GM12878 (cell line): ENCODE data around the gene GALNTL6. TPM values are rescaled to one million over a fixed set of nuclear protein-coding genes. Genes with fewer than 3 reads are reported as not detected.

Source experiments
- ATAC-seq: fragments of 200-7000 bp; cut with Tn5 transposase; 3 replicates; pipeline ENCODE4 v1.9.1; 2020; ENCODE audit warnings: mild to moderate bottlenecking, moderate library complexity
- BruUV-seq: library from RNA; stranded (reverse); fragments of 400-500 nt; replicated peaks from 2 replicates; lab custom pipeline; 2021; lab: Mats Ljungman, UMichigan
- CTCF ChIA-PET: fragments of 300-600 bp; sonication (Branson Sonifier 250); formaldehyde crosslinking; extraction: SDS; loops from one replicate; lab custom pipeline; 2021; ENCODE audit warnings: inconsistent platforms; lab: Yijun Ruan, JAX
- POLR2A ChIA-PET: fragments of 350-600 bp; formaldehyde crosslinking; extraction: SDS; loops from one replicate; lab custom pipeline; 2021; ENCODE audit warnings: inconsistent platforms; lab: Charles Lee
- RAD21 ChIA-PET: fragments of 300-600 bp; sonication (Branson Sonifier 250); formaldehyde crosslinking; loops from one replicate; lab custom pipeline; 2023; ENCODE audit warnings: antibody characterized with exemption; ENCODE audit not compliant: unreplicated experiment; lab: Charles Lee
- SMC1A ChIA-PET: fragments of 300-600 bp; sonication (Branson Sonifier 250); formaldehyde crosslinking; loops from one replicate; lab custom pipeline; 2023; ENCODE audit not compliant: unreplicated experiment, uncharacterized antibody; lab: Charles Lee
- DNase-seq: peaks from one replicate; pipeline ENCODE4 v3.0.0-alpha.2; 2011; ENCODE audit warnings: low read depth, low spot score
- FAIRE-seq: peaks from 3 replicates; lab custom pipeline; 2011; peaks lifted over from hg19 to GRCh38; lab: Jason Lieb, UNC
- H2AFZ ChIP-seq: 2 replicates; pipeline ENCODE4 v1.6.0; 2011; ENCODE audit warnings: low read depth, low read length, control low read depth; ENCODE audit not compliant: control insufficient read depth
- H3K27ac ChIP-seq: 2 replicates; pipeline ENCODE4 v1.5.1; 2011; ENCODE audit warnings: control low read depth; ENCODE audit not compliant: control insufficient read depth, insufficient read depth
- H3K27me3 ChIP-seq, 2 experiments: replicated peaks in 1 of 2; 2 replicates each; pipeline versions ENCODE4 v1.6.0 to v1.6.1; 2011; ENCODE audit warnings: low read length in 1 of 2; ENCODE audit not compliant: control insufficient read depth in 2 of 2, insufficient read depth in 2 of 2
- H3K36me3 ChIP-seq, 2 experiments: 2 replicates each; pipeline ENCODE4 v1.5.1; 2011; ENCODE audit warnings: low read length in 1 of 2; ENCODE audit not compliant: control insufficient read depth in 2 of 2, insufficient read depth in 2 of 2
- H3K4me1 ChIP-seq: 2 replicates; pipeline ENCODE4 v1.6.1; 2011; ENCODE audit warnings: mild to moderate bottlenecking, low read length, moderate library complexity, mixed read lengths; ENCODE audit not compliant: control insufficient read depth, insufficient read depth
- H3K4me2 ChIP-seq: 2 replicates; pipeline ENCODE4 v1.6.0; 2011; ENCODE audit warnings: control low read depth; ENCODE audit not compliant: control insufficient read depth, insufficient read depth
- H3K4me3 ChIP-seq: fragments of 200-600 bp; sonication (generic); 2 replicates; pipeline ENCODE4 v1.5.1; 2016
- H3K79me2 ChIP-seq: 2 replicates; pipeline ENCODE4 v1.6.0; 2011; ENCODE audit warnings: low read length; ENCODE audit not compliant: control insufficient read depth, insufficient read depth
- H3K9ac ChIP-seq: 2 replicates; pipeline ENCODE4 v1.8.0; 2011; ENCODE audit warnings: low read length, control low read depth, mixed read lengths; ENCODE audit not compliant: control insufficient read depth, insufficient read depth
- H3K9me3 ChIP-seq: replicated peaks from 3 replicates; pipeline ENCODE4 v1.5.1; 2011; ENCODE audit warnings: mild to moderate bottlenecking, low read length; ENCODE audit not compliant: control insufficient read depth, insufficient read depth
- H4K20me1 ChIP-seq: 2 replicates; pipeline ENCODE4 v1.6.0; 2011; ENCODE audit not compliant: control insufficient read depth, insufficient read depth
- ATF7 ChIP-seq: fragments of 450-650 bp; IDR thresholded peaks from 2 replicates; pipeline ENCODE4 v1.6.1; 2016; ENCODE audit warnings: low read depth, mild to moderate bottlenecking
- CHD4 ChIP-seq: fragments of 200-600 bp; sonication (generic); IDR thresholded peaks from 2 replicates; pipeline ENCODE4 v1.6.1; 2016; ENCODE audit warnings: mild to moderate bottlenecking
- EED ChIP-seq: sonication (generic); IDR thresholded peaks from 2 replicates; pipeline ENCODE4 v1.6.1; 2016; ENCODE audit warnings: antibody characterized with exemption, low read depth
- KLF5 ChIP-seq: fragments of 450-650 bp; IDR thresholded peaks from 2 replicates; pipeline ENCODE4 v1.6.1; 2014; ENCODE audit warnings: mild to moderate bottlenecking; ENCODE audit not compliant: partially characterized antibody
- MEF2B ChIP-seq: fragments of 450-650 bp; IDR thresholded peaks from 2 replicates; pipeline ENCODE4 v1.6.1; 2018; ENCODE audit warnings: mild to moderate bottlenecking, moderate library complexity; ENCODE audit not compliant: partially characterized antibody, poor library complexity, severe bottlenecking
- RAD21 ChIP-seq: IDR thresholded peaks from 2 replicates; pipeline ENCODE4 v1.6.1; 2011; ENCODE audit warnings: mild to moderate bottlenecking, low read depth, low read length, moderate library complexity; ENCODE audit not compliant: insufficient read depth
- ZNF687 ChIP-seq: fragments of 450-650 bp; IDR thresholded peaks from 2 replicates; pipeline ENCODE4 v1.6.1; 2017; ENCODE audit warnings: mild to moderate bottlenecking, moderate library complexity
- in situ Hi-C: fragments of 300-500 bp; cut with MboI; formaldehyde crosslinking; loops from 9 replicates; pipeline ENCODE4 v1.14.3; 2018; ENCODE audit warnings: mixed read lengths
- intact Hi-C: fragments of 100-400 bp; cut with micrococcal nuclease; formaldehyde crosslinking; loops from one replicate; pipeline ENCODE4 v1.14.2; 2022; ENCODE audit not compliant: unreplicated experiment
- polyA plus RNA-seq, 11 experiments: library from polyadenylated mRNA; depleted of rRNA in 4 of 11; unstranded in 6 of 11; stranded (reverse) in 5 of 11; fragments of >200 nt; fragmentation: Nextera tagmentation in 4 of 11; fragmentation: Illumina TruSeq in 1 of 11; extraction: Ambion mirVana in 4 of 11; extraction: Trizol in 1 of 11; gene quantifications; 1 replicate in 1 of 11; 2 replicates in 10 of 11; pipeline versions ENCODE4 v1.2.1 to v1.2.3, GENCODE V29; 2011 to 2016; ENCODE audit warnings: inconsistent platforms in 2 of 11, missing spikeins in 2 of 11, low read depth in 1 of 11
- total RNA-seq, 4 experiments: library from RNA; depleted of rRNA in 3 of 4; stranded (reverse); fragments of >200 nt in 3 of 4; fragmentation: Illumina TruSeq in 1 of 4; extraction: Trizol in 1 of 4; gene quantifications; 2 replicates each; pipeline versions ENCODE4 v1.2.1 to v1.2.3, GENCODE V29; 2013 to 2021

GALNTL6 gene
- total and polyA plus RNA-seq, 10 of the 15 experiments (the other 5 are each of a cell fraction or from before 2014, with no cell fraction given), result 0.01 to 0.29 TPM; not detected in 8

- no peak for TF ChIP-seq ZNF687
- TF ChIP-seq, all 136 proteins: peak for 0
These were observed 1201.6 kb downstream of the GALNTL6 start (continued) for GRCh38 chr4:173014836-173015235.

DNA sequence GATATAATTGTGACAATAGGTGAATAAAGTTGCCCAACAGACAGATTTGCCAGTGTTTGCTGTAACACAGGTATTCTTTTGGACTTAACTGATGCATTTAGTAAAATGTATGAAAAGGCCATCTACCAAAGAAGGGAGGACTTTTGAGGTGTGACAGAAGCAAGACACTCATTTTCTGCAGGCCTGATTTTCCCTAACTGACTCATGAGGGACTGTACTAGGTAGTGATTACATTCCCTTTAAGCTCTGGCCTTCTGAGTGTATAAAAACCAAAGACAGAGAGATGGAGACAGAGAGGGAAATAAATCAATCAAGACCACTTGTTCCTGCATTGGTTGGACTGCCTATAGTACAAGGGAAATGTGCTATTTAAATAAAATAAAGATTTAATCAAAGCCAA lies 1204.6 kb downstream of the GALNTL6 start:
- no peak overlapping the region for H3K9ac ChIP-seq
- H3K4me1 ChIP-seq, result no peaks in the 10 kb centered on the region
- no peak for ATAC-seq
- H3K27me3 ChIP-seq, result no peaks in the 10 kb centered on the region
- in situ Hi-C loops (loop anchor here (5.0 kb wide), 3 partner anchors 239 to 484 kb away; no protein-coding TSS in a partner anchor), intact Hi-C loops (no loop called here)
- H4K20me1 ChIP-seq, result no peaks in the 10 kb centered on the region
- H3K79me2 ChIP-seq, result no peaks in the 10 kb centered on the region
- FAIRE-seq, result no peak
- H3K9me3 ChIP-seq, result no peaks in the 10 kb centered on the region
- POLR2A ChIA-PET, result no interaction called here
- TF ChIP-seq EED (no peak), KLF5 (no peak), MEF2B (no peak), ATF7 (no peak), RAD21 (no peak), CHD4 (no peak)
- H3K4me2 ChIP-seq, result no peak overlapping the region
- CTCF ChIA-PET, result interaction anchor here (0.7 to 2.3 kb wide), 3 partner anchors 240 to 1284 kb away, joined by 3 to 17 read pairs (median 11); no protein-coding TSS in a partner anchor
- BruUV-seq, result no TSS peak
- no peak overlapping the region for H3K4me3 ChIP-seq
- RAD21 ChIA-PET, result interaction anchor here (0.7 to 1.4 kb wide), 2 partner anchors 247 to 284 kb away, joined by 3 to 4 read pairs; no protein-coding TSS in a partner anchor
- SMC1A ChIA-PET, result interaction anchor here (8.6 kb wide), 1 partner anchor 239 kb away, joined by 87 read pairs; no protein-coding TSS in a partner anchor
- no peak overlapping the region for H3K27ac ChIP-seq
- no peak overlapping the region for H2AFZ ChIP-seq
- DNase-seq, result no peak
- no peaks in the 10 kb centered on the region for H3K36me3 ChIP-seq
